Measurements from ENCODE around the gene TRIM3.

TRIM3 gene

GRCh38 chr11:6415797-6416196 is 57.9 kb downstream of the TRIM3 start:
- H3K4me3 ChIP-seq (ENCODE audit: low read depth, low read length), result no peak overlapping the region
- TF ChIP-seq CTCF (IDR thresholded peaks at IDR 0.05; ENCODE audit: control insufficient read depth, extremely low read depth, insufficient read depth), result no peak
- DNase-seq (ENCODE audit: low read depth), result no peak

DNA sequence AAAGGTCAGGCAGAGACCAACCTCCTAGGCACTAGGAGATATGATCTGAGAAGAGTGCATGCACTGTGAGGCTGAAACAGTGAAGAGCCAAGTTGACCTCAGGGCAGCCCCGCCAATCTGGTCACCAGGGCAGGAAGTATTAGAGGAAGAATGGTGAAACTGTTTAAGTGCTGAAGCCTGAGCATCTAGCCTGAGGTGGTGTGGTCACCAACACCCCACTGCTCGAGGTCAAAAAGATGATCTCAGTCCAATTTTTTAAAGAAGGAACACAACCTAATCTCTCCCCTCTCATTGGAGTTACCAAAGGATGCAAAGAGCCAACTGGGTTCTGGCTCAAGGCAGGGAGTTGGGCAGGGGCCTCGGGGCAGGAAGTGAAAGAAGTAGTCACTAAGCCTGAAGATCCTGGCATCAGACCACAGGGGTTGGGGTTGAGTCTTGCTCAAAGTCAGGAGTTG is 58.8 kb downstream of the TRIM3 start:
- no peak overlapping the region for H3K4me3 ChIP-seq (ENCODE audit: low read depth, low read length)
- no peak for TF ChIP-seq CTCF (IDR thresholded peaks at IDR 0.05; ENCODE audit: control insufficient read depth, extremely low read depth, insufficient read depth)
- no peak for DNase-seq (ENCODE audit: low read depth)

DNA sequence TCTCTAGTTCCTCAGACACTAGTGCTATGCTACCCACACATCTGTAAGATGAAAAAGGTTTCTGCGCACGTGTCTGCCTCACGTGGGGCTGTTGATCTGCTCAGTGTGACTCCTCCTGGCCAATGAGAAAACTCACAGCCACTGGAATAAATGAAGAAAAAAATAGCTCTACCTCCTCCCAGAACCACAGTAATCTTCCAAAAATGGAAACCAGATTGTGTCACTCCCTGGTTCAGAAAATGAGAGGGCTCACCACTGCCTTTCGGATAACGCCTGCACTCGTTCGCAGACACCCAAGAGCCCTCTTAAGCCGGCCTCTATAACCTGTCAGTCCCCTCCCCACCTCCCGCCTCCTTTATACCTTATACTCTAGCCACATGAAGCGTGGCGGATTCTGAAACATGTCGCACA is 59.9 kb downstream of the TRIM3 start:
- no peak overlapping the region for H3K4me3 ChIP-seq (ENCODE audit: low read depth, low read length)
- TF ChIP-seq CTCF (IDR thresholded peaks at IDR 0.05; ENCODE audit: control insufficient read depth, extremely low read depth, insufficient read depth), result no peak
- DNase-seq (ENCODE audit: low read depth), result no peak

GRCh38 chr11:6411594-6412031 is 62.1 kb downstream of the TRIM3 start:
- no peak for TF ChIP-seq CTCF (IDR thresholded peaks at IDR 0.05; ENCODE audit: control insufficient read depth, extremely low read depth, insufficient read depth)
- DNase-seq (ENCODE audit: low read depth), result no peak
- H3K4me3 ChIP-seq (ENCODE audit: low read depth, low read length), result no peak overlapping the region

DNA sequence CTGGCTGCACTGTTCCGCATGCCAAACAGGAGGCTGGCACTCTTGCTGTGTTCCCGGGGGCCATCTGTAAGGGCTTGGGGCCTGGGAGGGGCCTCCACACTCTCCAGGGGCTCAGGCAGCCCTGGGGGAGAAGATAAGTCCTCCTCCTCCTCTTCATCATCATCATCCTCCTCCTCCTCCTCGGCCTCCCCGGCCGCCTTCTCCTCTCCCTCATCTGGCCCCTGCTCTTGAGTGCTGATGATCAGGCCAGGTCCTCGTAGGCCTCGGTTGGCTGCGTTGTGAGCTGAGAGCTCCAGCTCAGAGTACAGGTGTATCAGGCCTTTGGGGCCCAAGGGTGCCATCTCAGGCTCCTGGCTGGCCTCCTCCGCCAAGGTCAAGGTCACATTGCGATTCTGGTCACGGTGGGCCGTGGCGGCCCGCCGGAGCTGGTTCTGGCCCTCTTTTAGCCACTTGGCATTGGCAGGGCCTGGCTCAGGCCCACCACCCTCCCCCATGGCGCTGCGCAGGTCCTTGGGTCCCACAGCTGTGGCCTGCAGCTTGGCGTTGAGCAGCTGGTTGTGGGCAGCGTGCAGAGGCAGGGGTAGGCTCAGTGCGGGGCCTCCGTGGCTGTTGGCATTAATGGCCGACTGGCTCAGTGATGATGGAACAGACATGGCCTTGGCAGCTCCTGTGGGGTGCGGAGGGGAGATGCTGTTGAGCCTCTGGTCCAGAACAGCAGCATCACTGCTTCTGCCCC is 62.9 kb downstream of the TRIM3 start:
- no peak for TF ChIP-seq CTCF (IDR thresholded peaks at IDR 0.05; ENCODE audit: control insufficient read depth, extremely low read depth, insufficient read depth)
- no peak overlapping the region for H3K4me3 ChIP-seq (ENCODE audit: low read depth, low read length)
- no peak for DNase-seq (ENCODE audit: low read depth)

DNA sequence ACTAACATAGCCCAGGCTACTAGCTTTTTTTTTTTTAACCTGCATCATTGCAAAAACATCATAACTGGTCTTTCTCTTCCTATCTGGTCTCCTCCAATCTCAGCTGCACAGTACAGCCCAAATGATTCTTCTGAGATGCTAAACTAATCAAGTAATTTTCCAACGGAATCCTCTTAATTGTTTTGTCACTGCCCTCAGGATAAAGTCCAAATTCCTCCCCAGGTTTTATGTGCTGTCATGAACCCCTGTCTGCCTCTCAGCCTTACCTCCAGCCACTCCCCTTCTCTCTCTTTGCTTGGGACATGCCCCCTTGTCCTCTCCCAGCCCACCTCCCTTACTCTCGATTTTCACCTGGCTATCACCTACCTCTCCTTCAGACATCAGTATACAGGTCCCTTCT is 67.4 kb downstream of the TRIM3 start:
- DNase-seq (ENCODE audit: low read depth), result no peak
- TF ChIP-seq CTCF (IDR thresholded peaks at IDR 0.05; ENCODE audit: control insufficient read depth, extremely low read depth, insufficient read depth), result no peak
- no peak overlapping the region for H3K4me3 ChIP-seq (ENCODE audit: low read depth, low read length)

DNA sequence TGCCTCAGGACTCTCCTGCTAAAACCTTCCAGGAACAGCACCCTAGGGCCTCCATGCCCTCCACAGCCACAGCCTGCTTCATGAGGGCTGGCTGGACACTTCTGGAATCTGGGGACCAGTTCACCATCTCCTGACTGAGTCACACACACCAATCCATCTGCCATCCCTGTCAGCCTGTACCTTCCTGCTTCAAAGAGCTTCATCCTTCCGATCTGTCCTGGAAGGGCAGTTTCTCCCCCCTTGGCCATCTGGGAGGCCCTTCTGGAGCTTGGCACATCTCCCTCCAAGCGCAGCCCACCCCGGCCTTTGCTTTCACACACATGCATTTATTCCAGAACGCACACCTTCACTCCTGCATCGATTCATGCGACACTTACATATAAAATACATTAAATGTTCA is 67.9 kb downstream of the TRIM3 start:
- no peak overlapping the region for H3K4me3 ChIP-seq (ENCODE audit: low read depth, low read length)
- DNase-seq (ENCODE audit: low read depth), result no peak
- TF ChIP-seq CTCF (IDR thresholded peaks at IDR 0.05; ENCODE audit: control insufficient read depth, extremely low read depth, insufficient read depth), result no peak
